M059J (cell line): ENCODE results near the gene DNAJA3. TPM values are rescaled to one million over a fixed set of nuclear protein-coding genes. Genes with fewer than 3 reads are reported as not detected.

Source experiments
- total RNA-seq: library from RNA; depleted of rRNA; stranded (reverse); fragments of >200 nt; shearing (Covaris generic); gene quantifications from 2 replicates; pipeline ENCODE4 v1.2.3, GENCODE V29; 2014; rRNA removed

Gene DNAJA3
- total RNA-seq, 1 experiment from 2014 or later = 69.0 TPM

Other genes starting within 250 kb of the DNAJA3 start
- gene SRL, start 183.8 kb upstream of the DNAJA3 start, total RNA-seq = not detected in 2 replicates
- gene TFAP4, start 152.8 kb upstream of the DNAJA3 start, total RNA-seq = 3.2 and 6.2 TPM in 2 replicates
- 0.22 and 1.1 TPM in 2 replicates for gene GLIS2, start 109.8 kb upstream of the DNAJA3 start, total RNA-seq
- gene PAM16, start 74.5 kb upstream of the DNAJA3 start, total RNA-seq = 38.6 and 61.5 TPM in 2 replicates
- gene VASN, start 54.0 kb upstream of the DNAJA3 start, total RNA-seq = 69.9 and 115 TPM in 2 replicates
- 8.7 and 13.1 TPM in 2 replicates for gene CORO7, start 9.3 kb upstream of the DNAJA3 start, total RNA-seq
- 118 and 126 TPM in 2 replicates for gene NMRAL1, start 48.8 kb downstream of the DNAJA3 start, total RNA-seq
- 54.5 and 86.1 TPM in 2 replicates for gene HMOX2, start 50.5 kb downstream of the DNAJA3 start, total RNA-seq
- gene CDIP1, start 112.9 kb downstream of the DNAJA3 start, total RNA-seq = 16.0 and 20.9 TPM in 2 replicates
- gene C16orf96, start 130.5 kb downstream of the DNAJA3 start, total RNA-seq = not detected in 2 replicates
- gene UBALD1, start 189.0 kb downstream of the DNAJA3 start, total RNA-seq = 4.5 and 8.4 TPM in 2 replicates
- gene MGRN1, start 199.0 kb downstream of the DNAJA3 start, total RNA-seq = 30.9 and 46.2 TPM in 2 replicates